Neural crest cell (in vitro differentiated cells): ENCODE measurements around the gene GRK5. TPM values are rescaled to one million over a fixed set of nuclear protein-coding genes. Genes with fewer than 3 reads are reported as not detected.
A peak's percentile ranks its signal among the peaks of the same experiment; 100 is the strongest.

ENCODE experiments used
- DNase-seq: peaks from one replicate; pipeline ENCODE4 v3.0.0; 2021; ENCODE audit warnings: low read depth, mixed read lengths, low spot score
- H3K27ac Mint-ChIP-seq: one replicate; pipeline ENCODE4 v1.8.0; 2021; ENCODE audit warnings: mild to moderate bottlenecking, mixed read lengths; ENCODE audit not compliant: unreplicated experiment
- H3K27me3 Mint-ChIP-seq: 2 replicates; pipeline ENCODE4 v1.8.0; 2021; ENCODE audit warnings: low read depth, mild to moderate bottlenecking, mixed read lengths
- H3K36me3 Mint-ChIP-seq: 2 replicates; pipeline ENCODE4 v1.8.0; 2021; ENCODE audit warnings: low read depth, mild to moderate bottlenecking, mixed read lengths
- H3K4me1 Mint-ChIP-seq: 2 replicates; pipeline ENCODE4 v1.8.0; 2021; ENCODE audit warnings: mixed read lengths
- H3K4me3 Mint-ChIP-seq: one replicate; pipeline ENCODE4 v1.8.0; 2021; ENCODE audit warnings: mild to moderate bottlenecking, mixed read lengths
- H3K9me3 Mint-ChIP-seq: 2 replicates; pipeline ENCODE4 v1.8.0; 2021; ENCODE audit warnings: mixed read lengths
- total RNA-seq: library from RNA; stranded (reverse); gene quantifications from 2 replicates; pipeline ENCODE4 v1.2.1, GENCODE V29; 2021
- TF ChIP-seq, protein P1 (sequence below): fragments of 200-600 bp; sonication (generic); conservative IDR thresholded peaks from 2 replicates; pipeline ENCODE4 v1.5.0; 2021; ENCODE audit warnings: antibody characterized with exemption, mild to moderate bottlenecking

Gene GRK5
- total RNA-seq, 1 donor from 2014 or later: 13.5 TPM

GRCh38 chr10:119166118-119166500 is 41.3 kb upstream of the GRK5 start:
- no peak for DNase-seq
- Mint-ChIP-seq H3K36me3 (peaks cover 11% of the 10 kb centered on the region), H3K9me3 (no peaks in the 10 kb centered on the region), H3K4me3 (peak overlapping the region; percentile 84), H3K27me3 (no peaks in the 10 kb centered on the region), H3K27ac (no peak overlapping the region), H3K4me1 (peaks cover 28% of the 10 kb centered on the region)
- TF ChIP-seq, protein P1, sequence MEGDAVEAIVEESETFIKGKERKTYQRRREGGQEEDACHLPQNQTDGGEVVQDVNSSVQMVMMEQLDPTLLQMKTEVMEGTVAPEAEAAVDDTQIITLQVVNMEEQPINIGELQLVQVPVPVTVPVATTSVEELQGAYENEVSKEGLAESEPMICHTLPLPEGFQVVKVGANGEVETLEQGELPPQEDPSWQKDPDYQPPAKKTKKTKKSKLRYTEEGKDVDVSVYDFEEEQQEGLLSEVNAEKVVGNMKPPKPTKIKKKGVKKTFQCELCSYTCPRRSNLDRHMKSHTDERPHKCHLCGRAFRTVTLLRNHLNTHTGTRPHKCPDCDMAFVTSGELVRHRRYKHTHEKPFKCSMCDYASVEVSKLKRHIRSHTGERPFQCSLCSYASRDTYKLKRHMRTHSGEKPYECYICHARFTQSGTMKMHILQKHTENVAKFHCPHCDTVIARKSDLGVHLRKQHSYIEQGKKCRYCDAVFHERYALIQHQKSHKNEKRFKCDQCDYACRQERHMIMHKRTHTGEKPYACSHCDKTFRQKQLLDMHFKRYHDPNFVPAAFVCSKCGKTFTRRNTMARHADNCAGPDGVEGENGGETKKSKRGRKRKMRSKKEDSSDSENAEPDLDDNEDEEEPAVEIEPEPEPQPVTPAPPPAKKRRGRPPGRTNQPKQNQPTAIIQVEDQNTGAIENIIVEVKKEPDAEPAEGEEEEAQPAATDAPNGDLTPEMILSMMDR: no peak

- no peaks in the 10 kb centered on the region for H3K9me3 Mint-ChIP-seq
- H3K27ac Mint-ChIP-seq: peak overlapping the region; percentile 69
- TF ChIP-seq, protein P1: no peak
- peak overlapping the region; percentile 84 for H3K4me3 Mint-ChIP-seq
- peaks cover 11% of the 10 kb centered on the region for H3K36me3 Mint-ChIP-seq
- no peak for DNase-seq
- H3K4me1 Mint-ChIP-seq: peaks cover 28% of the 10 kb centered on the region
- no peaks in the 10 kb centered on the region for H3K27me3 Mint-ChIP-seq
Observed at GRCh38 chr10:119166564-119166963, 40.8 kb upstream of the GRK5 start.

- Mint-ChIP-seq H3K9me3 (no peaks in the 10 kb centered on the region), H3K4me3 (peak overlapping the region; percentile 84), H3K36me3 (peaks cover 11% of the 10 kb centered on the region), H3K4me1 (peaks cover 25% of the 10 kb centered on the region), H3K27ac (peak overlapping the region; percentile 69), H3K27me3 (no peaks in the 10 kb centered on the region)
- DNase-seq: no peak
- TF ChIP-seq, protein P1: no peak
Observed at GRCh38 chr10:119167041-119167440, 40.3 kb upstream of the GRK5 start.

GRCh38 chr10:119174109-119174508 is 33.3 kb upstream of the GRK5 start:
- no peak for DNase-seq
- H3K36me3 Mint-ChIP-seq: peaks cover 21% of the 10 kb centered on the region
- peak overlapping the region; percentile 23 for H3K4me3 Mint-ChIP-seq
- no peaks in the 10 kb centered on the region for H3K27me3 Mint-ChIP-seq
- H3K9me3 Mint-ChIP-seq: no peaks in the 10 kb centered on the region
- TF ChIP-seq, protein P1: no peak
- H3K27ac Mint-ChIP-seq: no peak overlapping the region
- peaks cover 31% of the 10 kb centered on the region for H3K4me1 Mint-ChIP-seq

DNA sequence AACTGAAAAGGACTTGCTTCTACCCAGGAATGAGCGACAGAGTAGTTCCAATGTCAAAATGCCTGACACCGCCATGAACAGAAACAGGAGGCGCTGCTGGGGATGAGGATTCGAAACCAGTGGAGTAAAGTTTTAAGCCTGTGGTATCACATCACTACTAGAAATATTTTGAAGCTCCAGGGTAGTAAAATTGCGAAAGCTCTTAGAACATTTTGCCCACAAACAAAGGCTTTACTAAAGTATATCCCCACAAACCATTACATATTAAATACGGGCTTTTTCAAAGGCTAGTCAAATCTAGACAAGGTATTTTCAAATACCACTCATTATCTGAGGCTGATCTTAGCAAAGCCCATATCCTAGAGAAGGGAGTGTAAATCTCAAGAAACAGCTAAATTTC is 31.2 kb upstream of the GRK5 start:
- peak overlapping the region; percentile 86 for H3K4me3 Mint-ChIP-seq
- peaks cover 35% of the 10 kb centered on the region for H3K4me1 Mint-ChIP-seq
- peaks cover 14% of the 10 kb centered on the region for H3K36me3 Mint-ChIP-seq
- no peak for DNase-seq
- H3K9me3 Mint-ChIP-seq: no peaks in the 10 kb centered on the region
- TF ChIP-seq, protein P1: no peak
- no peaks in the 10 kb centered on the region for H3K27me3 Mint-ChIP-seq
- no peak overlapping the region for H3K27ac Mint-ChIP-seq
